ENCODE measurements around the gene ATRAID. TPM values are rescaled to one million over a fixed set of nuclear protein-coding genes. Genes with fewer than 3 reads are reported as not detected.

The ATRAID gene
- total RNA-seq, 1 donor from 2014 or later: 112 TPM

GRCh38 chr2:27179344-27180000 is 32.4 kb upstream of the ATRAID start:
- Mint-ChIP-seq H3K9me3 (peaks cover 4% of the 10 kb centered on the region), H3K4me3 (no peak overlapping the region), H3K27me3 (ENCODE audit: low read depth) (peaks cover 32% of the 10 kb centered on the region), H3K4me1 (no peaks in the 10 kb centered on the region), H3K27ac (no peak overlapping the region), H3K36me3 (no peaks in the 10 kb centered on the region)
- no peak for TF ChIP-seq CTCF (IDR thresholded peaks at IDR 0.05; ENCODE audit: unreplicated experiment)
- no peak for DNase-seq (ENCODE audit: low spot score in 2 of 2, unreplicated experiment in 2 of 2)

- H3K9me3 Mint-ChIP-seq: peaks cover 4% of the 10 kb centered on the region
- no peaks in the 10 kb centered on the region for H3K36me3 Mint-ChIP-seq
- DNase-seq (ENCODE audit: low spot score in 2 of 2, unreplicated experiment in 2 of 2): no peak
- H3K4me1 Mint-ChIP-seq: no peaks in the 10 kb centered on the region
- no peak for TF ChIP-seq CTCF (IDR thresholded peaks at IDR 0.05; ENCODE audit: unreplicated experiment)
- H3K27ac Mint-ChIP-seq: no peak overlapping the region
- peaks cover 23% of the 10 kb centered on the region for H3K27me3 Mint-ChIP-seq (ENCODE audit: low read depth)
- no peak overlapping the region for H3K4me3 Mint-ChIP-seq
Measured at GRCh38 chr2:27182346-27182745, 29.5 kb upstream of the ATRAID start.

- Mint-ChIP-seq H3K27ac (no peak overlapping the region), H3K9me3 (peaks cover 4% of the 10 kb centered on the region), H3K36me3 (no peaks in the 10 kb centered on the region), H3K4me3 (no peak overlapping the region), H3K27me3 (ENCODE audit: low read depth) (peaks cover 11% of the 10 kb centered on the region), H3K4me1 (no peaks in the 10 kb centered on the region)
- no peak for DNase-seq (ENCODE audit: low spot score in 2 of 2, unreplicated experiment in 2 of 2)
- TF ChIP-seq CTCF (IDR thresholded peaks at IDR 0.05; ENCODE audit: unreplicated experiment): no peak
Measured at GRCh38 chr2:27184115-27184514, 27.7 kb upstream of the ATRAID start.

GRCh38 chr2:27185331-27186026 is 26.4 kb upstream of the ATRAID start:
- no peak for TF ChIP-seq CTCF (IDR thresholded peaks at IDR 0.05; ENCODE audit: unreplicated experiment)
- H3K4me3 Mint-ChIP-seq: no peak overlapping the region
- no peaks in the 10 kb centered on the region for H3K36me3 Mint-ChIP-seq
- DNase-seq (ENCODE audit: low spot score in 2 of 2, unreplicated experiment in 2 of 2): no peak
- no peaks in the 10 kb centered on the region for H3K4me1 Mint-ChIP-seq
- peak overlapping the region; percentile 43 for H3K27ac Mint-ChIP-seq
- peaks cover 5% of the 10 kb centered on the region for H3K27me3 Mint-ChIP-seq (ENCODE audit: low read depth)
- H3K9me3 Mint-ChIP-seq: peaks cover 4% of the 10 kb centered on the region

GRCh38 chr2:27186613-27187345 is 25.1 kb upstream of the ATRAID start:
- TF ChIP-seq CTCF (IDR thresholded peaks at IDR 0.05; ENCODE audit: unreplicated experiment): no peak
- Mint-ChIP-seq H3K4me3 (no peak overlapping the region), H3K4me1 (no peaks in the 10 kb centered on the region), H3K27ac (no peak overlapping the region), H3K27me3 (ENCODE audit: low read depth) (peaks cover 2% of the 10 kb centered on the region), H3K9me3 (peaks cover 4% of the 10 kb centered on the region), H3K36me3 (no peaks in the 10 kb centered on the region)
- no peak for DNase-seq (ENCODE audit: low spot score in 2 of 2, unreplicated experiment in 2 of 2)
